Ishikawa (cell line): ENCODE measurements around the gene GATA1.

Experiments used
- CEBPB ChIP-seq: IDR thresholded peaks from 2 replicates; pipeline ENCODE4 v1.6.1; 2012
- CREB1 ChIP-seq: IDR thresholded peaks from 2 replicates; pipeline ENCODE4 v1.6.1; 2012; ENCODE audit warnings: low read depth
- EGR1 ChIP-seq: IDR thresholded peaks from 2 replicates; pipeline ENCODE4 v1.6.1; 2012
- EP300 ChIP-seq: IDR thresholded peaks from 2 replicates; pipeline ENCODE4 v1.6.1; 2012; ENCODE audit warnings: borderline replicate concordance
- FOXM1 ChIP-seq: IDR thresholded peaks from 2 replicates; pipeline ENCODE4 v1.6.1; 2012; ENCODE audit warnings: low read depth, borderline replicate concordance
- MAX ChIP-seq: IDR thresholded peaks from 2 replicates; pipeline ENCODE4 v1.6.1; 2012
- NFIC ChIP-seq: IDR thresholded peaks from 2 replicates; pipeline ENCODE4 v1.6.1; 2012
- RAD21 ChIP-seq: IDR thresholded peaks from 2 replicates; pipeline ENCODE4 v1.6.1; 2012; ENCODE audit warnings: low read depth
- REST ChIP-seq: IDR thresholded peaks from 2 replicates; pipeline ENCODE4 v1.6.1; 2012; ENCODE audit warnings: low read depth, mild to moderate bottlenecking
- TAF1 ChIP-seq: IDR thresholded peaks from 2 replicates; pipeline ENCODE4 v1.6.1; 2012; ENCODE audit warnings: low read depth, mild to moderate bottlenecking
- TCF12 ChIP-seq: IDR thresholded peaks from 2 replicates; pipeline ENCODE4 v1.6.1; 2012; ENCODE audit warnings: low read depth
- TEAD4 ChIP-seq: IDR thresholded peaks from 2 replicates; pipeline ENCODE4 v1.6.1; 2012
- USF1 ChIP-seq: IDR thresholded peaks from 2 replicates; pipeline ENCODE4 v1.6.1; 2012
- YY1 ChIP-seq: IDR thresholded peaks from 2 replicates; pipeline ENCODE4 v1.6.1; 2012; ENCODE audit warnings: low read depth
- ZBTB7A ChIP-seq: IDR thresholded peaks from 2 replicates; pipeline ENCODE4 v1.6.1; 2012; ENCODE audit warnings: low read depth

Gene GATA1

GRCh38 chrX:48786825-48787504 lies 575 bp downstream of the GATA1 start:
- TF ChIP-seq FOXM1 (no peak), NFIC (no peak), EGR1 (no peak), YY1 (no peak), ZBTB7A (no peak), TEAD4 (no peak), USF1 (no peak), CREB1 (no peak), MAX (no peak), CEBPB (no peak), REST (no peak), RAD21 (no peak), TAF1 (no peak), TCF12 (no peak), EP300 (no peak)

- TF ChIP-seq FOXM1 (no peak), ZBTB7A (no peak), NFIC (no peak), CREB1 (no peak), EGR1 (no peak), REST (no peak), MAX (no peak), TAF1 (no peak), YY1 (no peak)
These were observed 1.4 kb downstream of the GATA1 start for GRCh38 chrX:48787505-48788443.

GRCh38 chrX:48789366-48790220 lies 3.2 kb downstream of the GATA1 start:
- TF ChIP-seq REST (no peak), USF1 (no peak), CEBPB (no peak), TAF1 (no peak), MAX (no peak), EGR1 (no peak), YY1 (no peak), CREB1 (no peak), EP300 (no peak), RAD21 (no peak), ZBTB7A (no peak), NFIC (no peak), TEAD4 (no peak), TCF12 (no peak), FOXM1 (no peak)
